Measurements from ENCODE around the gene ADD3. TPM values are rescaled to one million over a fixed set of nuclear protein-coding genes. Genes with fewer than 3 reads are reported as not detected.

The ADD3 gene
- total RNA-seq, 1 experiment from 2014 or later, result 59.9 TPM

GRCh38 chr10:109960682-109961081, 47.1 kb upstream of the ADD3 start:
- H4K20me1 ChIP-seq (ENCODE audit: control insufficient read depth, insufficient read depth, insufficient read length), result no peaks in the 10 kb centered on the region
- no peak overlapping the region for H2BK5ac ChIP-seq (ENCODE audit: insufficient read length, low read length)
- Mint-ChIP-seq H3K27me3 (ENCODE audit: low read depth) (no peaks in the 10 kb centered on the region; the same call in 1 of the 2 replicates), H3K4me3 (peak overlapping the region in 1 of 2 experiments; percentile 27; a peak in 1 of 5 replicates), H3K27ac (peak overlapping the region in 1 of 3 experiments; percentile 55; a peak in 2 of 7 replicates), H3K36me3 (ENCODE audit: insufficient read depth in 1 of 3, low read depth in 3 of 3) (no peaks in the 10 kb centered on the region; a peak in 1 of 7 replicates), H3K9me3 (no peaks in the 10 kb centered on the region; a peak in 1 of 5 replicates), H3K4me1 (peaks cover 31 to 38% of the 10 kb centered on the region in 2 experiments)
- H2BK120ac ChIP-seq (ENCODE audit: low read depth, low read length, poor library complexity, severe bottlenecking), result no peak overlapping the region
- no peak overlapping the region for H3K9ac ChIP-seq (ENCODE audit: extremely low read depth, insufficient read length, low read length)
- no peak for DNase-seq
- H4K91ac ChIP-seq (ENCODE audit: insufficient read length, low read depth, low read length), result no peak overlapping the region
- no peaks in the 10 kb centered on the region for H3K23me2 ChIP-seq (ENCODE audit: insufficient read length, low read depth, low read length, poor library complexity, severe bottlenecking)
- no peak overlapping the region for H2AK5ac ChIP-seq (ENCODE audit: insufficient read length, low read length)
- H3T11ph ChIP-seq (ENCODE audit: low read length), result no peak overlapping the region
- TF ChIP-seq CTCF (conservative IDR thresholded peaks at IDR 0.05), result no peak
- no peak overlapping the region for H2BK15ac ChIP-seq (ENCODE audit: low read depth, low read length)
- no peak overlapping the region for H4K8ac ChIP-seq (replicated peaks; ENCODE audit: insufficient read length, low read depth, low read length)
- no peak overlapping the region for H3K23ac ChIP-seq (ENCODE audit: insufficient read length, low read depth, low read length)
- no peaks in the 10 kb centered on the region for H3K27me3 ChIP-seq (ENCODE audit: insufficient read depth, low read length)
- peaks cover 2% of the 10 kb centered on the region; the same call in 1 of the 2 replicates for H3K4me1 ChIP-seq (ENCODE audit: insufficient read depth, low read length)
- H3K9me3 ChIP-seq (ENCODE audit: control insufficient read depth, low read depth, low read length), result no peaks in the 10 kb centered on the region
- no peak overlapping the region for H3K56ac ChIP-seq (ENCODE audit: insufficient read length, low read depth, low read length)
- no peak overlapping the region for H3K18ac ChIP-seq (ENCODE audit: insufficient read length, low read depth, low read length)
- no peak overlapping the region for H2AFZ ChIP-seq (ENCODE audit: low read length)
- H2BK12ac ChIP-seq (ENCODE audit: insufficient read length, low read depth, low read length), result no peak overlapping the region
- no peak overlapping the region for H2BK20ac ChIP-seq (ENCODE audit: low read depth, low read length, poor library complexity, severe bottlenecking)
- H4K5ac ChIP-seq (ENCODE audit: insufficient read length, low read depth, low read length), result no peak overlapping the region
- no peak overlapping the region for H3K4me2 ChIP-seq (ENCODE audit: insufficient read depth, insufficient read length, low read length)
- no CpG with 5 or more reads among the region's 2 CpGs for WGBS (ENCODE audit: extremely low coverage, insufficient read length, low lambda C conversion rate)
- H3K27ac ChIP-seq (ENCODE audit: insufficient read length, low read depth, low read length), result no peak overlapping the region
- no peaks in the 10 kb centered on the region for H3K79me1 ChIP-seq (ENCODE audit: insufficient read depth, low read depth, low read length, poor library complexity, severe bottlenecking)
- no peaks in the 10 kb centered on the region for H3K79me2 ChIP-seq (ENCODE audit: insufficient read depth, low read length)
- H3K14ac ChIP-seq (ENCODE audit: insufficient read depth, low read length), result no peak overlapping the region
- H3K4ac ChIP-seq (ENCODE audit: low read depth, low read length), result no peak overlapping the region; the same call in 1 of the 2 replicates

All from H9 (cell line).